ENCODE results near the gene GSTA5. TPM values are rescaled to one million over a fixed set of nuclear protein-coding genes. Genes with fewer than 3 reads are reported as not detected.

The GSTA5 gene
- total and polyA plus RNA-seq, 2 of the 8 experiments (the other 6 are each of a cell fraction or from before 2014, with no cell fraction given), result not detected

DNA sequence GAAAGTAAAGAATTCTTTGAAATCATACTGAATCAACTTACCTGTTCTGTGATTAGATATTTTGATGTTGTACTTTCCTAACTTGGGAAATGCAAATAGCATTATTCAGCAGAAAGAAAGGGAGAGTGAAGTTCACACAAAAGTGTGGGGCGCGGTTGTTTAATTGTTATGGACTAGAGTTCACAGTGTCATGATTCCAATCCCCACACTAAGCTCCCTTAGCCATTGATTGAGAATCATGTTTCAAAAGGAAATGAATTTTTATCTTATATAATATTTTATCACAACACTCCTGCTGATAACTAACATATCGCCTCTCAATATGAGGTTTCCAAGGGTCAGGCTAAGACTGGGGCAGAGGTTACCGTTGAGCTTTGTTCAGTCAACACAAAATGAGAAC is 3.0 kb upstream of the GSTA5 start (continued):
- TF ChIP-seq, protein P1, sequence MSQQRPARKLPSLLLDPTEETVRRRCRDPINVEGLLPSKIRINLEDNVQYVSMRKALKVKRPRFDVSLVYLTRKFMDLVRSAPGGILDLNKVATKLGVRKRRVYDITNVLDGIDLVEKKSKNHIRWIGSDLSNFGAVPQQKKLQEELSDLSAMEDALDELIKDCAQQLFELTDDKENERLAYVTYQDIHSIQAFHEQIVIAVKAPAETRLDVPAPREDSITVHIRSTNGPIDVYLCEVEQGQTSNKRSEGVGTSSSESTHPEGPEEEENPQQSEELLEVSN (IDR thresholded peaks at IDR 0.05), result no peak
